Gastroesophageal sphincter (tissue), 4 donors: Measurements from ENCODE around the gene EGR4. TPM values are rescaled to one million over a fixed set of nuclear protein-coding genes. Genes with fewer than 3 reads are reported as not detected.

Experiments used
- ATAC-seq: fragments of 150-250 bp; one replicate; pipeline ENCODE4 v1.9.1; 2016; ENCODE audit warnings: mild to moderate bottlenecking, moderate library complexity
- H3K27ac ChIP-seq, 4 donors: fragments of 200-600 bp; sonication (generic) in 3 of 4; 1 replicate in 3 of 4; 2 replicates in 1 of 4; pipeline ENCODE4 v1.5.1; 2016 to 2019
- H3K27me3 ChIP-seq: fragments of 200-600 bp; sonication (generic); one replicate; pipeline ENCODE4 v1.5.1; 2019
- H3K36me3 ChIP-seq, 2 donors: fragments of 200-600 bp; sonication (generic); one replicate each; pipeline ENCODE4 v1.5.1; 2019; ENCODE audit warnings: control low read depth in 1 of 2
- H3K4me1 ChIP-seq, 3 donors: fragments of 200-600 bp; sonication (generic); 1 replicate in 2 of 3; 2 replicates in 1 of 3; pipeline ENCODE4 v1.5.1; 2016 to 2019; ENCODE audit warnings: control low read depth in 2 of 3
- H3K4me3 ChIP-seq, 2 donors: fragments of 200-600 bp; sonication (generic); one replicate each; pipeline ENCODE4 v1.5.1; 2019; ENCODE audit warnings: mild to moderate bottlenecking in 1 of 2, moderate library complexity in 1 of 2
- H3K9me3 ChIP-seq, 3 donors: fragments of 200-600 bp; sonication (generic); one replicate each; pipeline ENCODE4 v1.5.1; 2017 to 2019; ENCODE audit warnings: control low read depth in 2 of 3
- CTCF ChIP-seq, 4 experiments: fragments of 200-600 bp in 2 of 4; fragments of 450-650 bp in 2 of 4; sonication (generic) in 1 of 4; IDR thresholded peaks; one replicate each; pipeline ENCODE4 v1.5.1; 2017 to 2019; ENCODE audit warnings: antibody characterized with exemption in 4 of 4, mild to moderate bottlenecking in 2 of 4, moderate library complexity in 2 of 4
- EP300 ChIP-seq: sonication (generic); formaldehyde crosslinking; IDR thresholded peaks from one replicate; pipeline ENCODE4 v1.6.1; 2017; ENCODE audit warnings: antibody characterized with exemption, mild to moderate bottlenecking
- POLR2A ChIP-seq, 2 donors: fragments of 450-650 bp; IDR thresholded peaks; one replicate each; pipeline ENCODE4 v1.6.1; 2017; ENCODE audit warnings: antibody characterized with exemption in 2 of 2, mild to moderate bottlenecking in 2 of 2, moderate library complexity in 1 of 2
- POLR2AphosphoS5 ChIP-seq: sonication (generic); formaldehyde crosslinking; IDR thresholded peaks from one replicate; pipeline ENCODE4 v1.6.1; 2017; ENCODE audit warnings: antibody characterized with exemption
- WGBS, 2 donors: methylation state at CpG; one replicate each; pipeline ENCODE4 v1.1.5; 2018; ENCODE audit warnings: low coverage in 1 of 2; 5-methylcytosine and 5-hydroxymethylcytosine counted together
- total RNA-seq, 4 donors: library from RNA; depleted of rRNA; stranded (reverse); fragments of >200 nt; gene quantifications; one replicate each; pipeline ENCODE4 v1.1.0, GENCODE V29; 2016

EGR4 gene
- total RNA-seq, 4 donors from 2014 or later: not detected

- H3K27me3 ChIP-seq: no peaks in the 10 kb centered on the region
- H3K36me3 ChIP-seq: peaks cover 0 to 38% of the 10 kb centered on the region in 2 donors
- H3K4me1 ChIP-seq: no peaks in the 10 kb centered on the region
- no peaks in the 10 kb centered on the region for H3K9me3 ChIP-seq
- no peak overlapping the region for H3K4me3 ChIP-seq
- no peak for ATAC-seq
- WGBS, 2 donors: 44% methylated on average over 1 of the region's 1 CpG; no CpG with 5 or more reads in 1 of the 2 donors
- no peak for TF ChIP-seq POLR2AphosphoS5
- TF ChIP-seq CTCF (IDR thresholded peaks at IDR 0.05): no peak
- no peak for TF ChIP-seq POLR2A (IDR thresholded peaks at IDR 0.05)
- TF ChIP-seq EP300: no peak
- no peak overlapping the region for H3K27ac ChIP-seq
Measured at GRCh38 chr2:73256618-73256922, 36.8 kb downstream of the EGR4 start.

GRCh38 chr2:73255907-73256617 is 37.3 kb downstream of the EGR4 start:
- H3K27me3 ChIP-seq: no peaks in the 10 kb centered on the region
- H3K4me1 ChIP-seq: no peaks in the 10 kb centered on the region
- H3K27ac ChIP-seq: no peak overlapping the region
- no peak for TF ChIP-seq POLR2A (IDR thresholded peaks at IDR 0.05)
- TF ChIP-seq EP300: no peak
- no peak for TF ChIP-seq POLR2AphosphoS5
- no peak for TF ChIP-seq CTCF (IDR thresholded peaks at IDR 0.05)
- WGBS, 2 donors: 90% methylated on average over 2 of the region's 5 CpGs; no CpG with 5 or more reads in 1 of the 2 donors
- H3K9me3 ChIP-seq: no peaks in the 10 kb centered on the region
- ATAC-seq: no peak
- H3K4me3 ChIP-seq: no peak overlapping the region
- H3K36me3 ChIP-seq: peaks cover 0 to 43% of the 10 kb centered on the region in 2 donors

- Histone ChIP-seq H3K27ac (no peak overlapping the region), H3K36me3 (peaks cover 0 to 53% of the 10 kb centered on the region in 2 donors), H3K4me1 (no peaks in the 10 kb centered on the region), H3K4me3 (no peak overlapping the region), H3K27me3 (no peaks in the 10 kb centered on the region), H3K9me3 (no peaks in the 10 kb centered on the region)
- no peak for ATAC-seq
- 53% methylated on average over 2 of the region's 4 CpGs; no CpG with 5 or more reads in 1 of the 2 donors for WGBS, 2 donors
- TF ChIP-seq CTCF (IDR thresholded peaks at IDR 0.05): no peak
- TF ChIP-seq POLR2AphosphoS5: no peak
- TF ChIP-seq EP300: no peak
- no peak for TF ChIP-seq POLR2A (IDR thresholded peaks at IDR 0.05)
Measured at GRCh38 chr2:73255007-73255644, 38.2 kb downstream of the EGR4 start.

- Histone ChIP-seq H3K27me3 (no peaks in the 10 kb centered on the region), H3K36me3 (peaks cover 0 to 59% of the 10 kb centered on the region in 2 donors), H3K27ac (no peak overlapping the region), H3K9me3 (no peaks in the 10 kb centered on the region), H3K4me3 (no peak overlapping the region), H3K4me1 (no peaks in the 10 kb centered on the region)
- TF ChIP-seq POLR2A (IDR thresholded peaks at IDR 0.05): no peak
- TF ChIP-seq POLR2AphosphoS5: no peak
- no peak for TF ChIP-seq CTCF (IDR thresholded peaks at IDR 0.05)
- TF ChIP-seq EP300: no peak
- WGBS, 2 donors: 85 to 89% methylated on average over 3 to 7 of the region's 7 CpGs
- no peak for ATAC-seq
Measured at GRCh38 chr2:73254343-73255006, 38.9 kb downstream of the EGR4 start.
